Smooth muscle cell (in vitro differentiated cells): Measurements from ENCODE around the gene TRIM14. TPM values are rescaled to one million over a fixed set of nuclear protein-coding genes. Genes with fewer than 3 reads are reported as not detected.

ENCODE experiments used
- DNase-seq: peaks from one replicate; lab custom pipeline; 2025; ENCODE audit not compliant: unreplicated experiment; lab: John Stamatoyannopoulos, UW
- H2AFZ ChIP-seq: fragments of 200-600 bp; sonication (generic); 2 replicates; pipeline ENCODE4 v1.6.0; 2016; ENCODE audit warnings: antibody characterized with exemption, low read depth, mild to moderate bottlenecking
- H3F3A ChIP-seq: fragments of 200-600 bp; sonication (generic); 2 replicates; pipeline ENCODE4 v1.6.0; 2017; ENCODE audit warnings: antibody characterized with exemption, low read depth
- H3K27ac ChIP-seq: fragments of 200-600 bp; sonication (generic); 2 replicates; pipeline ENCODE4 v1.5.1; 2016; ENCODE audit warnings: low read depth, mild to moderate bottlenecking
- H3K27me3 ChIP-seq: fragments of 200-600 bp; sonication (generic); 2 replicates; pipeline ENCODE4 v1.6.1; 2016; ENCODE audit warnings: low read depth, mild to moderate bottlenecking
- H3K36me3 ChIP-seq: fragments of 200-600 bp; sonication (generic); 2 replicates; pipeline ENCODE4 v1.5.1; 2016; ENCODE audit warnings: low read depth
- H3K4me1 ChIP-seq: fragments of 200-600 bp; sonication (generic); 2 replicates; pipeline ENCODE4 v1.5.1; 2016; ENCODE audit warnings: low read depth
- H3K4me2 ChIP-seq: fragments of 200-600 bp; sonication (generic); 2 replicates; pipeline ENCODE4 v1.6.0; 2016; ENCODE audit warnings: mild to moderate bottlenecking
- H3K4me3 ChIP-seq: fragments of 200-600 bp; sonication (generic); 2 replicates; pipeline ENCODE4 v1.5.1; 2016; ENCODE audit warnings: mild to moderate bottlenecking
- H3K79me2 ChIP-seq: fragments of 200-600 bp; sonication (generic); 2 replicates; pipeline ENCODE4 v1.6.0; 2016; ENCODE audit warnings: low read depth, mild to moderate bottlenecking
- H3K9ac ChIP-seq: fragments of 200-600 bp; sonication (generic); 2 replicates; pipeline ENCODE4 v1.6.0; 2016; ENCODE audit warnings: low read depth
- H3K9me3 ChIP-seq: fragments of 200-600 bp; sonication (generic); replicated peaks from 2 replicates; pipeline ENCODE4 v1.5.1; 2016; ENCODE audit warnings: low read depth
- H4K20me1 ChIP-seq: fragments of 200-600 bp; sonication (generic); 2 replicates; pipeline ENCODE4 v1.6.0; 2016; ENCODE audit warnings: low read depth
- WGBS: methylation state at CpG from one replicate; pipeline ENCODE4 v1.1.7; 2016; ENCODE audit warnings: low lambda C conversion rate; 5-methylcytosine and 5-hydroxymethylcytosine counted together
- polyA plus RNA-seq: library from polyadenylated mRNA; unstranded; fragments of >200 nt; fragmentation: Nextera tagmentation; extraction: Ambion mirVana; gene quantifications from 2 replicates; pipeline ENCODE4 v1.2.1, GENCODE V29; 2016
- total RNA-seq: library from RNA; depleted of rRNA; stranded (reverse); fragments of >200 nt; gene quantifications from 2 replicates; pipeline ENCODE4 v1.2.3, GENCODE V29; 2014
- TF ChIP-seq, protein P1 (sequence below): fragments of 200-600 bp; sonication (generic); IDR thresholded peaks from 2 replicates; pipeline ENCODE4 v1.5.1; 2017; ENCODE audit warnings: borderline replicate concordance, mild to moderate bottlenecking, antibody characterized with exemption; ENCODE audit not compliant: insufficient read depth, poor library complexity, severe bottlenecking

TRIM14 gene
- total and polyA plus RNA-seq, 2 experiments from 2014 or later = 1.2 to 2.5 TPM

DNA sequence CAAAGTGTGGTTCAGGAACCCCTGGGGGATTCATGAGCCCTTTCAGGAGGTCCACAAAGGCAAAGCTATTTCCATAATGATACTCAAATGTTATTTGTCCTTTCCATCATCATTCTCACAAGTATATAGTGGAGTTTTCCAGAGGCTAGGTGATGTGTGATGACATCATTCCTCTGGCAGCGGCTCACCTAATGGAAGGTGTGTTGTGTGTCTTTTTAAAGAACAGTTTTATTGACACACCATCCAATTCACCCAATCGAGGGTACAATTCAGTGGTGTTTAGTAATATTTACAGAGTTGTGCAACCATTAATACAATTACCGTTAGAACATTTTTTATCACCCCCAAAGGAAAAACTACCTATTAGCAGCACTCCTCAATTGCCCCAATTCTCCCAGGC, 52.8 kb downstream of the TRIM14 start:
- 88% methylated on average over 3 of the region's 3 CpGs for WGBS
- Histone ChIP-seq H3K27me3 (no peaks in the 10 kb centered on the region), H3K4me1 (no peaks in the 10 kb centered on the region), H2AFZ (no peak overlapping the region), H3F3A (no peaks in the 10 kb centered on the region), H3K4me3 (no peak overlapping the region), H3K4me2 (no peak overlapping the region), H3K9ac (no peak overlapping the region), H3K9me3 (no peaks in the 10 kb centered on the region), H3K36me3 (peaks cover 3% of the 10 kb centered on the region), H3K27ac (no peak overlapping the region), H3K79me2 (no peaks in the 10 kb centered on the region), H4K20me1 (peaks cover 27% of the 10 kb centered on the region)
- TF ChIP-seq, protein P1, sequence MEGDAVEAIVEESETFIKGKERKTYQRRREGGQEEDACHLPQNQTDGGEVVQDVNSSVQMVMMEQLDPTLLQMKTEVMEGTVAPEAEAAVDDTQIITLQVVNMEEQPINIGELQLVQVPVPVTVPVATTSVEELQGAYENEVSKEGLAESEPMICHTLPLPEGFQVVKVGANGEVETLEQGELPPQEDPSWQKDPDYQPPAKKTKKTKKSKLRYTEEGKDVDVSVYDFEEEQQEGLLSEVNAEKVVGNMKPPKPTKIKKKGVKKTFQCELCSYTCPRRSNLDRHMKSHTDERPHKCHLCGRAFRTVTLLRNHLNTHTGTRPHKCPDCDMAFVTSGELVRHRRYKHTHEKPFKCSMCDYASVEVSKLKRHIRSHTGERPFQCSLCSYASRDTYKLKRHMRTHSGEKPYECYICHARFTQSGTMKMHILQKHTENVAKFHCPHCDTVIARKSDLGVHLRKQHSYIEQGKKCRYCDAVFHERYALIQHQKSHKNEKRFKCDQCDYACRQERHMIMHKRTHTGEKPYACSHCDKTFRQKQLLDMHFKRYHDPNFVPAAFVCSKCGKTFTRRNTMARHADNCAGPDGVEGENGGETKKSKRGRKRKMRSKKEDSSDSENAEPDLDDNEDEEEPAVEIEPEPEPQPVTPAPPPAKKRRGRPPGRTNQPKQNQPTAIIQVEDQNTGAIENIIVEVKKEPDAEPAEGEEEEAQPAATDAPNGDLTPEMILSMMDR = no peak
- DNase-seq = no peak

DNA sequence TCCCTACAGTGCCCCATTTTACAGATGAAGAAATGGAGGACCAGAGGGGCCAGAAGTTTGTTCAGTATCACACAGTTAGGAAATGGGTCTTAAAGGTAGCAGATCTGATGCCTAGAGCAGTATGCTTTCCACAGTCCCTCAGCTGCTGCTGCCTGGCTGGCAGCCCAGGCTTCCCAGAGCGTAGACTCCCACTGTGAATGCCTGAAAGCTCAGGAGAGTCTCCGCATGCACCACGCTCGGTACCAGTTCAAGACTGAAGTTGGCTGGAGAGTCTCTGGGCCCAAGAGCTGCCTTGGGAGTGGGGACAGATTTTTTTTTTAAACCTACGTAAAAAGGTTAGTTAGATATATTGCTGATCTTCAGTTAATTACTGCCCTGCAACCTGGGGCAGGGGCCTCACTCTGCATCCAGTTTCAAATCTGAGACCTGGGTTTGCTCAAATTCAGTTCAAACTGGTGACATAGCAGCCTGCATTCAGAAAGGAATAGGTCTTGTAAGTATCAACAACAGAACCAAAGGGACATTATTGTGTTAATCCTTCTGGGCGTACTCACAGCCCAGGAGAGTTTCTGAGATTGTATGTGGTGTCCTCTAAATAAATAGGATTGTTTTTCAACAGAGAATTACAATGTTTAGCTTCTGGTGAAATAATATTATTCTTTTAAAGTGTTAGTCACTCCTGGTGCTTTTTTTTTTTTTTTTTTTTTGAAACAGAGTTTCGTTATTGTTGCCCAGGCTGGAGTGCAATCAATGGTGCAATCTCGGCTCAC, 54.2 kb downstream of the TRIM14 start:
- Histone ChIP-seq H2AFZ (no peak overlapping the region), H3K27ac (no peak overlapping the region), H3K4me2 (no peak overlapping the region), H3K4me3 (no peak overlapping the region), H3K9me3 (no peaks in the 10 kb centered on the region), H3K36me3 (peaks cover 3% of the 10 kb centered on the region), H3K4me1 (no peaks in the 10 kb centered on the region), H3K27me3 (no peaks in the 10 kb centered on the region), H3K9ac (no peak overlapping the region), H3K79me2 (peaks cover 4% of the 10 kb centered on the region), H4K20me1 (peaks cover 29% of the 10 kb centered on the region), H3F3A (no peaks in the 10 kb centered on the region)
- DNase-seq = no peak
- TF ChIP-seq, protein P1 = no peak
- WGBS = 96% methylated on average over 8 of the region's 8 CpGs

DNA sequence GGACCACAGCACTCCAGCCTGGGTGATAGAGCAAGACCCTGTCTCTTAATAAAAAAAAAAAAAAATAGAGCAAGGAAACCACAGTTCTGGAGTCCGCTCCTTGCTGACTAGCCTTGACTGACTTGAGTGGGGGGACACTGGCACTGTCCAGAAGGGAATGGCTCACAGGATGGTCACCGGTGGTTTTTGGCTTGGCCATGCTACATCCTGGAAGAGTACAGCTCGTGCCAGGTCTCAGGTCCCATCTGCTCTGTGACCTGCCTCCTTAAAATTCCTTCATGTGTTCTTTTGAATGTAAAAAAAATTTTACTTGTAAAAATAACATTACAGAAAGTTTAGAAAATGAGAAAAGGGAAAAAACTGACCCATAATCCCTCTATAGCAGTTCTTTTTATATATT, 56.9 kb downstream of the TRIM14 start:
- TF ChIP-seq, protein P1 = no peak
- peaks cover 32% of the 10 kb centered on the region for H4K20me1 ChIP-seq
- no peak overlapping the region for H3K4me3 ChIP-seq
- H3K36me3 ChIP-seq = peaks cover 3% of the 10 kb centered on the region
- no peak overlapping the region for H2AFZ ChIP-seq
- H3K9ac ChIP-seq = no peak overlapping the region
- H3K79me2 ChIP-seq = peaks cover 29% of the 10 kb centered on the region
- no peak for DNase-seq
- no peaks in the 10 kb centered on the region for H3K9me3 ChIP-seq
- H3F3A ChIP-seq = no peaks in the 10 kb centered on the region
- H3K27me3 ChIP-seq = no peaks in the 10 kb centered on the region
- WGBS = 95% methylated on average over 3 of the region's 3 CpGs
- no peaks in the 10 kb centered on the region for H3K4me1 ChIP-seq
- no peak overlapping the region for H3K4me2 ChIP-seq
- no peak overlapping the region for H3K27ac ChIP-seq
